ENCODE measurements around the gene ACAP2.

Gene ACAP2

GRCh38 chr3:195306369-195306768 is 136.5 kb downstream of the ACAP2 start:
- H3K4me3 ChIP-seq (ENCODE audit: low read length): no peak overlapping the region
- H3K27me3 ChIP-seq (ENCODE audit: control insufficient read depth, low read length): no peaks in the 10 kb centered on the region
- no peak overlapping the region for H3K4me2 ChIP-seq (ENCODE audit: low read length)
- TF ChIP-seq EZH2phosphoT487 (IDR thresholded peaks at IDR 0.05; ENCODE audit: borderline replicate concordance, low read length) (no peak), CTCF (IDR thresholded peaks at IDR 0.05; ENCODE audit: low read depth, low read length, poor library complexity, severe bottlenecking) (no peak)
- no peaks in the 10 kb centered on the region for H3K4me1 ChIP-seq (ENCODE audit: control insufficient read depth, low read length)
- H3K27ac ChIP-seq (ENCODE audit: low read depth, low read length): no peak overlapping the region
- no peaks in the 10 kb centered on the region for H3K9me2 ChIP-seq (replicated peaks; ENCODE audit: control insufficient read depth, low read length)
- H4K20me1 ChIP-seq (ENCODE audit: control insufficient read depth, insufficient read depth, low read depth, low read length): no peaks in the 10 kb centered on the region
- H3K79me2 ChIP-seq (ENCODE audit: control insufficient read depth, low read length): no peaks in the 10 kb centered on the region
- no peaks in the 10 kb centered on the region for H3K9me3 ChIP-seq (ENCODE audit: control insufficient read depth, insufficient read depth, low read length)
- H3F3A ChIP-seq (ENCODE audit: control insufficient read depth, insufficient read depth): peaks cover 5% of the 10 kb centered on the region; the same call in 1 of the 2 replicates
- H3K36me3 ChIP-seq (ENCODE audit: control insufficient read depth, low read length): peaks cover 36% of the 10 kb centered on the region

DNA sequence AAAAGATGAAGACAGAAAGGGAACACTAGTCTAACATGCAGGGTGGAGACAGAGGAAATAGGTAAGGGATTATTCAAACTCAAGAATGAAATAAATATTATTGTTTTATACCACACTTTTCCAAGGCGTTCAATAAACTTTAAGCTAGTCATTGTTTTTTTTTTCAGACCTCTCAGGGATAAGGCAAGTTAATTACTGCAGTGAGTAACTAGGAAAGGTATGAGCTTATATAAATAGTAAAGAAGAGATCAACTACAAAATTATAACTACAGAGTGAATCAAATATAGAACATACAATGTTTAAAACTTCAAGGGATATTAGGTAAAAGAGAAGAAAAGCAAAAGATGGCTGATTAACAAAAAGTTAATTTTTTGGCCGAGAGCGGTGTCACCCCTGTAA is 140.4 kb downstream of the ACAP2 start:
- no peaks in the 10 kb centered on the region for H4K20me1 ChIP-seq (ENCODE audit: control insufficient read depth, insufficient read depth, low read depth, low read length)
- H3K4me3 ChIP-seq (ENCODE audit: low read length): no peak overlapping the region
- H3F3A ChIP-seq (ENCODE audit: control insufficient read depth, insufficient read depth): no peaks in the 10 kb centered on the region
- no peaks in the 10 kb centered on the region for H3K9me3 ChIP-seq (ENCODE audit: control insufficient read depth, insufficient read depth, low read length)
- H3K79me2 ChIP-seq (ENCODE audit: control insufficient read depth, low read length): no peaks in the 10 kb centered on the region
- no peaks in the 10 kb centered on the region for H3K9me2 ChIP-seq (replicated peaks; ENCODE audit: control insufficient read depth, low read length)
- TF ChIP-seq EZH2phosphoT487 (IDR thresholded peaks at IDR 0.05; ENCODE audit: borderline replicate concordance, low read length) (no peak), CTCF (IDR thresholded peaks at IDR 0.05; ENCODE audit: low read depth, low read length, poor library complexity, severe bottlenecking) (no peak)
- no peak overlapping the region for H3K27ac ChIP-seq (ENCODE audit: low read depth, low read length)
- no peaks in the 10 kb centered on the region for H3K27me3 ChIP-seq (ENCODE audit: control insufficient read depth, low read length)
- H3K4me1 ChIP-seq (ENCODE audit: control insufficient read depth, low read length): no peaks in the 10 kb centered on the region
- no peak overlapping the region for H3K4me2 ChIP-seq (ENCODE audit: low read length)
- H3K36me3 ChIP-seq (ENCODE audit: control insufficient read depth, low read length): peaks cover 49% of the 10 kb centered on the region

GRCh38 chr3:195297446-195297845 is 145.4 kb downstream of the ACAP2 start:
- Histone ChIP-seq H3F3A (ENCODE audit: control insufficient read depth, insufficient read depth) (0 out of 2 replicates have a peak, but pooled peaks cover 3% of the 10 kb centered on the region), H3K9me2 (replicated peaks; ENCODE audit: control insufficient read depth, low read length) (no peaks in the 10 kb centered on the region), H3K27ac (ENCODE audit: low read depth, low read length) (no peak overlapping the region), H3K9me3 (ENCODE audit: control insufficient read depth, insufficient read depth, low read length) (no peaks in the 10 kb centered on the region), H3K36me3 (ENCODE audit: control insufficient read depth, low read length) (peaks cover 58% of the 10 kb centered on the region), H3K4me3 (ENCODE audit: low read length) (no peak overlapping the region), H4K20me1 (ENCODE audit: control insufficient read depth, insufficient read depth, low read depth, low read length) (no peaks in the 10 kb centered on the region), H3K79me2 (ENCODE audit: control insufficient read depth, low read length) (no peaks in the 10 kb centered on the region), H3K4me2 (ENCODE audit: low read length) (no peak overlapping the region), H3K27me3 (ENCODE audit: control insufficient read depth, low read length) (no peaks in the 10 kb centered on the region), H3K4me1 (ENCODE audit: control insufficient read depth, low read length) (no peaks in the 10 kb centered on the region)
- TF ChIP-seq EZH2phosphoT487 (IDR thresholded peaks at IDR 0.05; ENCODE audit: borderline replicate concordance, low read length) (no peak), CTCF (IDR thresholded peaks at IDR 0.05; ENCODE audit: low read depth, low read length, poor library complexity, severe bottlenecking) (no peak)
